Measurements from ENCODE around the gene CHRNB2.
A peak's percentile ranks its signal among the peaks of the same experiment; 100 is the strongest.

CHRNB2 gene

DNA sequence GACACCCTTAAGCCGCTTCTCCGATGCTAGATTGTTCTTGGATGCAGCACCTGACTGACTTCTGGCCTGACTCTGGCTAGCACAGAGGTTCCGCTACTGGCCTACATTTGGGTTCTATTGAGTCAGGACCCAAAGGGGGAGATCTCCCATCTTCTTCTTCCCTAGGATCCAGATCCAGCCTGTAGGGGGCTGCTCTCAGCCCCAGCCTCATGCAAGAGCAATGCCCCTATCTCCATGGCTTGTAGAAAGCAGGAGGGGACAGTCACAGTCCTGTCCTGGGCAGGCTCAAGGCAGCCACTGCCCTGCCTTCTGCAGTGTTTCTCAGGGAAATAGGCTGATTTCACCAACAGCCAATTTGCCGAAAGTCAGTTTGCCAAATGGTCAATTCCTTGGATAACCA, 46.7 kb downstream of the CHRNB2 start:
- DNase-seq: no peak

DNA sequence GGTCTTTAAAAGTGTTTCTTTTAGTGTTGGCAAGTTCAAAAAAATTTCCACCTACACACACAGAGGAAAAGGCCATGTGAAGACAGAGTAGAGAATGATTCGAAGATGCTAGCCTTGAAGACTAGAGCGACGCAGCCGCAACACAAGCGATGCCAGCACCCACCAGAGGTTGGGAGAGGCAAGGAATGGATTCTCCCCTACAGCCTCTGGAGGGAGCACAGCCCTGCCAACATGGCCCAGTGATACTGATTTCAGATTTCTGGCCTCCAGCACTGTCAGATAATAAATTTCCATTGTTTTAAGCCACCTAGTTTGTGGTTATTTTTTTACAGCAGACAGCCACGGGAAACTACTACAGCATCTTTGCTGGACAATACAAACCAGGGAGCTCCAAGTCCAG, 47.3 kb downstream of the CHRNB2 start:
- DNase-seq: peak; percentile 19

DNA sequence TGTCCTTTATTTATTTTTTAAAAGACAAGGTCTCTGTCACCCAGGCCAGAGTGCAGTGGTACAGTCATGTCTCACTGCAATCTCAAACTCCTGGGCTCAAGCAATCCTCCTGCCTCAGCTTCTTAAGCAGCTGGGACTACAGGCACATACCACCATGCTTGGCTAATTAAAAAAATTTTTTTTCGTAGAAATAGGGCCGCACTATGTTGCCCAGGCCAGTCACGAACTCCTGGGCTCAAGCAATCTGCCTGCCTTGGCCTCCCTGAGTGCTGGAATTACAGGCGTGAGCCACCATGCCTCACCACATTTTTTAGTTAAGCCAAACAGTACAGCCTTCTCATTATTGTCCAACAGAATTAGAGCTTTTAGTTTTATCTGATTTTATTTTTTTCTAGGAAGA, 47.8 kb downstream of the CHRNB2 start:
- no peak for DNase-seq

DNA sequence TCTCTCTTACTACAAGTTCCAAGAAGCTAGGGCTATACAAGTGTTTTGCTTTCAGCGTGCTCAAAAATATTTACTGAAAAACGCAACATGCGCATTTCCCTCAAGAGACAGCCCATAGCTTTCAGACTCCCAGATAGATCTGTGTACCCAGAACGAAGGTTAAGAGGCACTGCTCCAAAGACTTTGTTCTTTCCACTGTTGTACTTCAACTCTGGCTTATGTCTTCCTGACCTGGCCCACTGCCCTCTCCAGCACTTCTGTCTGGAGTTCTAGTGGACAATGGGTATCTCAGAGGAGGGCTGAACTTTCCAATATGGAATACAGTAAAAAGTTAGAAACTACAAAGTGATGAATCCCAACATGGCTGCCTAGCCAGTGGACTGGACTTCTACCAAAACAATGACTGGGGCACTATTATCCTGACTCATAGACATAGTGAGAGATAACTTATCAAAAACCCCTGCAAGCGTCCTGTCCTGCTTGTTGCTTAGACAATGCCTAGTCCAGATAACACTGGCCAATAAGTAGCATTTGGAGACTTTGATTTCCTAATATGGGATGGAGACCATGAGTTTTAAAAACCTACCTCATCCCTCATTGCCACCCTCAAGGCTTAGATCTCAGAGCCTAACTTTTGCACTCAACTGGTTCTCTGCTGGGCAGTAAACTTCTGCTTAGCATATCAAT, 49.2 kb downstream of the CHRNB2 start:
- no peak for DNase-seq

DNA sequence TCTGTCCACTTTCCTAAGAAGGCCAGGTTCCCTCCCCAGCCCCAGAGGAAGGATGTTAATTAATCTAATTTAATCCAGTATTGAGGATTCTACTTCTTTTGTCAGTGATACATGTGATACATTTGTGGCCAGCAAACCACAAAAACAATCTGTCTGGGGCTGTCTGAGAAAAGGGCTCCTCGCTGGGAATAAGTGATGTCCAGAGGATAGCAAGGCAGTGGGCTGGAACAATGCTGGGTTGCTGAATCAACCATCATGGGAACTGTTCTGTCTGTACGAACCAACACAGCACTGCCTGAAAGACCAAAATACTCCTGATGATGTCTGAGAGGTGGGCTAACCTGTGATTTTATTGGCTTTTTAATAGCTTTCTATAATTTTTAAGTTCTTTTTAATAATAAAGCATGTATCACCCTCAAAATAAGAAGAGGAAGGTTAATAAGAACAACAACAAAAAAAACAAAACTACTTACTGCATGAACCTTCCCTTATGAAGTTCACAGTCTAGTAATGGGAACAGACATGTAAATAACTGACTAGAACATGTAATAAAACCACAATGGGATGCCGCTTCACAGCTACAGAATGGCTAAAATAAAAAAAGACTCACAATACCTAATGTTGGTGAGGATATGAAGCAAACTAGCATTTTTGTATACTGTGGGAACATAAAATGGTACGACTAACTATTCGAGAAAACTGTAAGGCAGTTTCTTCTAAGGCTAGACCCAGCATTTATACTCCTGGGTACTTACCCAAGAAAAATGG, 51.8 kb downstream of the CHRNB2 start:
- DNase-seq: no peak

DNA sequence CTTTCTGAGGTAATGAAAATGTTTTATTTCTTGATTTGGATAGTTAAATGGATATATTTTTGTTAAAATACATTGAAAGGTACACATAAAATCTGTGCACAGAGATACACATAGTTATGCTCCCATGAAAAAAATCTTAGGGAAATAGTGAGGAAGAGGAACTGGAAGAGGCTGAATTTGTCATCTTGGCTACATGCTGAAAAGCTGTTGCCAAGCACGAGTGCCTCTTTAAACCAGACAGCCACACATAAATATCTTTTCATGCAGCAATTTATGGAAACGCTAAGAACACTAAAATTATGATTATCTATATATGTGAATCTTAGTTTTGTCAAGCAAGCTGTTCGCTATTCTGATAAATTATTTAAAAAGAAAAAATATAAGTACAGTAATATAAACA, 53.2 kb downstream of the CHRNB2 start:
- no peak for DNase-seq

DNA sequence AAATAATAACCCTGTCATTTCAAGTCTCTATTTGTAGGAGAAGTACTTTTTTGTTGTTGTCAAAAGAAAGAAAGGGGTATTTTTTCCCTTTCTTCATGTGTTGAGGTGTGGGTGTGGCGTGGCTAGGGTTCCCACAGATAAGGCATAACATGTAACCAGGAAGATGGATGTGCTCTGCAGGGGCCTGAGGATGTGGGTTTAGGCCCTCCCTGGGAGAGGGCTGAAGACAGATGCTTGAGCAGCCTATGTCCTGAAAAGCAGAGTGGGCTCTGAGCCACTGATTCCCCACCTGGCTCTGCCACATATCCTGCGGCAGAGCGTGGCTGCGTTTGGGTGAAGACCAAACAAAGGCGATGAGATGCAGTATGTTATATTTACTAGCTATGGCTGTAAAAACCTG, 54.3 kb downstream of the CHRNB2 start:
- no peak for DNase-seq

DNA sequence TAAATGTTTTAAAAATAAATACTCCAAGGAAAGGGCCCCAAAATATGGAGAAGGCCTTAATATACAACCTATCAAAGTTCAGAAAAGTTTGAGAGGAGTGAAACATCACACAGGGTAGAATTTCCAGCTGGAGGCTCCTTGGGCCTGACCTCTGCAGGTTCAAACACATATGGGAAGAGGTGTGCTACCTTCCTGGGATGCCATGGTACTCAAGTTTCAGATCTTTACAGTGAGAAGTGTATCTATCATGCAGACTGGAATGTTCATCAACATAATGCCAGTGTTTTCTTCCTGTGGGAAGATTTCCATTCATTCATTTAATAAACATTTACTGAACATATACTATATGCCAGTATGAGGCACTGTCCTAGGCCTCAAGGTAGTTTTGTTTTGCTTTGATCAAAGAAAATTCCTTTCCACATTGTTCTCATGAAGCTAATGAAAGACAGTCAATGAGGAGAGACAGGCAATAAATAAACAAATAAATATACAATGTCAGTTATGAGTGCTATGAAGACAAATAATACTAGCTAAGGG, 55.0 kb downstream of the CHRNB2 start:
- no peak for DNase-seq

DNA sequence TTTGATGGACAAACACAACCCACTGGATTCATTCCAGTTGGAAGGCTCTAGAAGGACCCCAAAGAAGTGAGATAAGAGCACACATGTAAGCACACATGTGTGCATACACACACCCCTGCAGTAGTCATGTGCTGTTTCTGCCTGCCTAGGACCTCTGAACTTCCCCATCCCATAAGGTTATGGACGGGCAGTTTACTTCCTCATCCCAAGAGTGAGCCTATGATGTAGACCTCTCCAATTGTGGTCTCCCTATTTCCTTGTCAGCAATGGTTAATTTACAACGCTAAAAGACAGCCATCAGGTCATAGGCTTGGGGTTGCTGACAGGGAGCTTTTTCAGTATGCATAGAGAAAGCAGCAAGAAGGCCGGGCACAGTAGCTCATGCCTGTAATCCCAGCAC, 55.8 kb downstream of the CHRNB2 start:
- no peak for DNase-seq

DNA sequence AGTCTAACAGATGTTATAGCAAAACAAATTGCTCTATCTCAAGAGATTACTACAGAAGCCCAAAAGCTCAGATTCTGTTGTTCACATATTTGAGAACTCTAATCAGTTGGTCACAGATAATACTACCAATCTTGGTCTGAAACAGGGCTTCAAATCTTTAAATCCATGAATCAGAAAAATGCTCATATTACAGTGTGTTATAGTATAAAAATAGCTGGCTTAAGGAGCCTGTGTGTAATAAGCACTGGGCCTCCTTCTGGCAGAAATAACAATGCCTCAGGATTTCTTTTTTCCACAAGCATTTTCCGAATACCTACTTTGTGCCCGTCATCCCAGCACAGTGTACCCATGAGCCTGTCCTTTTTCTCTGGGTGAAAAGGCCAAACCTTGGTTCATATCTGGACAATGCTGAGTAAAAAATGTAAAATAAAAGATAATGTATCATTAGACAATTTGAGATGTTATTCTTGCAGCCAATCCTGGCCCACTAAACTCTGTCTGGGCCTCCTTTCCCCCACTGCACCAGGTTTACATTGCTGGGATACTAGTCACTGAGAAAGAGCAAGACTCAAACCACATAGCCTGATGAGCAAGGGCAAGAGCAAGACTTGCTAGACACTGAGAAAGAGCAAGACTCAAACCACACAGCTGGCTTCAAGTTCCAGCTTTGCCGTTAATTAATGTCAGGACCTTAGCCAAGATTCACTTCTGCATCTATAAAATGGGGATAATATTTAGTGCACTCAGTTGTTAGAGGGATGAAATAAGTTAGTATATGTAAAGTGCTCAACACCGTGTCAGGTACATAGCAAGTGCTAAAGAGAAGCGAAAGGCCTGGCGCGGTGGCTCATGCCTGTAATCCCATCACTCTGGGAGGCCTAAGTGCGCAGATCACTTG, 57.4 kb downstream of the CHRNB2 start:
- DNase-seq: no peak

DNA sequence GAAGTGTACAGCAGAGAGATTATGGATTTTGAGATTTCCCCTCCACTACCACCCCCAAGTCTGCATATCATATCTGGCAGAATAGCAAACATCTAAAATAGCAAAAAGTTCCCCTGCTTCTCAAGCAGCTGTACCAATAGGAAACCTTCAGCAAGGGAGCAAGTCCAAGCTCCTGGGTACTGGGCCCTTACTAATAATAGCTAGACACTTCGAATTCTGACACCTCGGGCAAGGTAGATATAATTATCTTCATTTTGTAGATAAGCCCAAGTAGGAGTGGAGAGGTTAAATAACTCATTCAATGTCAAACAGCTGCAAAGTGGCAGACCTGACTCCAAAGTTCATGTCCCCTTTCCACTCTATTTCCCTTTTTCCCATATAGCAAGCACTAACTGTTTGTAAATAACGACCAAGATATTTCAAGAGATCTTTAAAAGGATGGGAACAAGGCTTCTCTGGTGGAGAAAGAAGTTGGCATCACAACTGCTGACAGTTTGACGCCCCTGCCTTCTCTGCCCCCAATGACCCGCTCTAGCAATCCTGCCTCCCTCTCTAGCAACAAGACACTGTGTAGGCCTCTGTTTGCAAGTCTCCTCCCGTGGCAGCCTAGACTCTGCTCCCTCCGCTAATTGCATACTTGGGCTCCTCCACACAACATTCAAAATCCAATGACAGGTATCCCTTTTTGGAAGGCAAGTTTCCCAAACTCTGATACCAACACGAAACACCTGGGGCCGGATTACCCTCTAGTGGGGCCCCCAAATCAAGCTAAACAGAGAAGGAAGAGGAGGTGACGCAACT, 59.1 kb downstream of the CHRNB2 start:
- no peak for DNase-seq

DNA sequence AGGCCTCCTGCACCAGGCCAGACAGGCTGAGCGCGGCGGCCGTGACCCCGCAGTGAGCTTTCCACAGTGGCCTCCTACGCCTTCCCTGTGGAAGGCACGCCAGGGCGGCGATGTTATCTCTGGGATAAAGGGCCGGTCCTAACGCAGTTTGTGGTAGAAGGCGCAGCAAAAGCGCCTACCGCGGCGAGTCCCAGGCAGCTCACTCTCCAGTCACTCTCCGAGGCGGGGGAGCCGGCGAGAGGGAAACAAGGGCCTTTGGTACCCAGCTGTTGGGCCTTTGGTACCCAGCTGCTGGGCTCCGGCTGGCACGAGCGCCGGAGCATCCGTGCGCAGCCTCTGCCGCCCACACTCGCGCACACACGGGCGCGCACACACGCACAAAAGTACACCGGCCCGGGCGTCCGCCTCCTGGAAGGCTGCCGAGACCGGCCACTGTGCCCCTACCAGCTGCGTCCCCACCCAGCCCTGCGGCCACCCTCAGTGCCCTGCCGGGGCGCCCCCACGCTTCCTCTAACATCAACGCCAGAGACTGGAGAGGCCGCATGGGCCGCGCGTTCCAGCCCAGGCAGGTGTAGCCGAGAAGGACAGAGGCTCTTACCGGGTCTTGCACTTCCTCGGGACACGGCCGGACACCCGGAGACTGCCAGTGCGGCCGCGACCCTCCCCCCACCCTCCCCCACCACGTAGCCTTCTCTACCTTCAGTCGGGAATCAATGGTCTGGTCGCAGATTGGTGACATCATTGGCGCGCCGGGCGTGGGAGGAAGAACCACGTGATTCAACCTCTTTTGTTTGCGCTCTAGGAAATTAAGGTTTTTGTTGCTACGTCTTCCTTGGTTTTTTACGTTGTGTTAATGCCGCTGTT, 59.9 kb downstream of the CHRNB2 start:
- peak; percentile 92 for DNase-seq

DNA sequence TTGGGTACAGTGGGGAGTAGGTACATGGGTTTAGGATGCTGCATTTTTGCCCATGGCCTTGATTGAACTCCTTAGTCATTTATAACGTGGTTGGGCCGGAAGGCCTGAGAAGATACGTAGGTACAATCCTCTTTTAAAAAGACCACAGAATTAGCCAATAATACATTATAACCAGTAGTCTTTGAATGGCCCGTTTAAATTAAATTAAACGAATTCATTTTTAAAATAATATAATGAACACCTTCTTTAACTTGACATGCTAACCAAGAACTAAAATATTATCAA, 60.5 kb downstream of the CHRNB2 start:
- DNase-seq: no peak

DNA sequence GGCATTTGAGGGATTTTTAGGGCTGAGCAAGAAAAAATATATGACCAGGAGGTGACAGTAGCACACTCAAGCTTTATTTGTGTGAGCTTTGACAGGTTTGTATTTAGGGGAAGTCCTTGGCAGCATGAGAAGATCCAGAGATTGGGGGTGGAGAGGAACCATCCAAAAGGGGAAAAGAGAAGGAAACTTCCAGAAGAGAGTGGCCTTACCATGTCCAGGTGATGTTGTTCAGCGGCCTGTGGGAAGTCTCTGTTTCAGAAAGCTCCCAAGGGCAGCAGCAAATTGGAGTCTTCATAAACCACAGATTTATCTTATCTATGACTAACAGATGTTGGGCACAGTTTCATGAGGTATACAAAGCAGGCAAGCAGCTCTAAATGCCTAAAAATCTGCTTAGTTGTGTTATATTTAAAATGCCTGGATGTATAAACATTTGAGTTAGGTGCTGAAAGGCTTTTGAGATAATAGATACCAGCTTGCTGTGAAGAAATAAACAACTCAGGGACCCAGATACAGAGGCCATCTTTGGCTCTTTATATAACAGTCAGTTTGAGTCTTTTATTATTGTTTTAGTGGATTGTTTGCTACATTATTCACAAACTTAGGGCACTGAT, 61.6 kb downstream of the CHRNB2 start:
- no peak for DNase-seq
